Right atrium auricular region (tissue), 2 donors: Measurements from ENCODE around the gene FBLIM1. TPM values are rescaled to one million over a fixed set of nuclear protein-coding genes. Genes with fewer than 3 reads are reported as not detected.

Experiments
- DNase-seq: peaks from one replicate; pipeline ENCODE4 v3.0.0-alpha.2; 2019; ENCODE audit warnings: low spot score
- H3K27ac ChIP-seq, 2 donors: fragments of 200-600 bp; sonication (generic); 1 replicate in 1 of 2; 2 replicates in 1 of 2; pipeline ENCODE4 v1.5.1; 2016 to 2019
- H3K27me3 ChIP-seq, 2 donors: fragments of 200-600 bp; sonication (generic); one replicate each; pipeline versions ENCODE4 v1.5.1 to v1.6.0; 2017 to 2019
- H3K36me3 ChIP-seq: fragments of 200-600 bp; sonication (generic); one replicate; pipeline ENCODE4 v1.5.1; 2016
- H3K4me1 ChIP-seq, 2 donors: fragments of 200-600 bp; sonication (generic); one replicate each; pipeline versions ENCODE4 v1.5.1 to v1.6.0; 2017 to 2019
- H3K4me3 ChIP-seq, 2 donors: fragments of 200-600 bp; sonication (generic); 1 replicate in 1 of 2; 2 replicates in 1 of 2; pipeline ENCODE4 v1.5.1; 2017 to 2019; ENCODE audit warnings: mild to moderate bottlenecking in 1 of 2, moderate library complexity in 1 of 2
- H3K9me3 ChIP-seq, 2 donors: fragments of 200-600 bp; sonication (generic); one replicate each; pipeline ENCODE4 v1.5.1; 2019
- CTCF ChIP-seq, 2 donors: fragments of 200-600 bp; sonication (generic); IDR thresholded peaks; one replicate each; pipeline ENCODE4 v1.5.1; 2019; ENCODE audit warnings: antibody characterized with exemption in 2 of 2
- total RNA-seq, 2 donors: library from RNA; depleted of rRNA; stranded (reverse); fragments of >200 nt; gene quantifications; one replicate each; pipeline ENCODE4 v1.1.0, GENCODE V29; 2016

FBLIM1 gene
- total RNA-seq, 2 donors from 2014 or later = 66.6 to 124 TPM

- Histone ChIP-seq H3K4me3 (no peak overlapping the region), H3K27me3 (no peaks in the 10 kb centered on the region), H3K9me3 (no peaks in the 10 kb centered on the region), H3K27ac (no peak overlapping the region), H3K36me3 (peaks cover 91% of the 10 kb centered on the region), H3K4me1 (peaks cover 0 to 34% of the 10 kb centered on the region in 2 donors)
- no peak for DNase-seq
- no peak for TF ChIP-seq CTCF (IDR thresholded peaks at IDR 0.05)
These were observed 34.9 kb upstream of the FBLIM1 start for GRCh38 chr1:15723631-15724246.

GRCh38 chr1:15724949-15725880 lies 33.4 kb upstream of the FBLIM1 start:
- Histone ChIP-seq H3K4me3 (no peak overlapping the region), H3K27me3 (no peaks in the 10 kb centered on the region), H3K27ac (no peak overlapping the region), H3K4me1 (peaks cover 0 to 22% of the 10 kb centered on the region in 2 donors), H3K9me3 (no peaks in the 10 kb centered on the region), H3K36me3 (peaks cover 91% of the 10 kb centered on the region)
- DNase-seq = no peak
- no peak for TF ChIP-seq CTCF (IDR thresholded peaks at IDR 0.05)

- Histone ChIP-seq H3K4me1 (peaks cover 0 to 17% of the 10 kb centered on the region in 2 donors), H3K9me3 (no peaks in the 10 kb centered on the region), H3K36me3 (peaks cover 91% of the 10 kb centered on the region), H3K27me3 (no peaks in the 10 kb centered on the region), H3K27ac (no peak overlapping the region), H3K4me3 (no peak overlapping the region)
- TF ChIP-seq CTCF (IDR thresholded peaks at IDR 0.05) = no peak
- no peak for DNase-seq
These were observed 32.1 kb upstream of the FBLIM1 start for GRCh38 chr1:15726508-15726907.

- Histone ChIP-seq H3K9me3 (no peaks in the 10 kb centered on the region), H3K4me3 (no peak overlapping the region), H3K27ac (peak overlapping the region in 1 of 2 donors; percentile 35), H3K4me1 (peaks cover 0 to 17% of the 10 kb centered on the region in 2 donors), H3K36me3 (peaks cover 95% of the 10 kb centered on the region), H3K27me3 (no peaks in the 10 kb centered on the region)
- no peak for DNase-seq
- no peak for TF ChIP-seq CTCF (IDR thresholded peaks at IDR 0.05)
These were observed 31.6 kb upstream of the FBLIM1 start for GRCh38 chr1:15727021-15727420.

GRCh38 chr1:15727424-15727823 lies 31.2 kb upstream of the FBLIM1 start:
- Histone ChIP-seq H3K4me3 (no peak overlapping the region), H3K27ac (peak overlapping the region in 1 of 2 donors; percentile 35), H3K9me3 (no peaks in the 10 kb centered on the region), H3K27me3 (no peaks in the 10 kb centered on the region), H3K4me1 (peaks cover 0 to 17% of the 10 kb centered on the region in 2 donors), H3K36me3 (peaks cover 96% of the 10 kb centered on the region)
- no peak for DNase-seq
- TF ChIP-seq CTCF (IDR thresholded peaks at IDR 0.05) = no peak
